PC-9 (cell line): ENCODE measurements around the gene HCFC1R1. TPM values are rescaled to one million over a fixed set of nuclear protein-coding genes. Genes with fewer than 3 reads are reported as not detected.

ENCODE experiments used
- BruUV-seq: library from RNA; stranded (reverse); fragments of 400-500 nt; replicated peaks from 2 replicates; lab custom pipeline; 2021; lab: Mats Ljungman, UMichigan
- CTCF ChIA-PET: fragments of 300-600 bp; sonication (Branson Sonifier 250); formaldehyde crosslinking; loops from one replicate; lab custom pipeline; 2022; ENCODE audit warnings: antibody characterized with exemption; lab: Charles Lee
- POLR2A ChIA-PET: fragments of 300-600 bp; sonication (Branson Sonifier 250); formaldehyde crosslinking; loops from one replicate; lab custom pipeline; 2022; ENCODE audit warnings: antibody characterized with exemption; ENCODE audit not compliant: unreplicated experiment; lab: Charles Lee
- DNase-seq, 2 experiments: peaks; one replicate each; pipeline versions ENCODE4 v3.0.0 to v3.0.0-alpha.2; 2015 to 2022; ENCODE audit warnings: mixed read lengths in 1 of 2
- H2AFZ ChIP-seq: fragments of 200-600 bp; sonication (generic); 2 replicates; pipeline ENCODE4 v1.8.1; 2017; ENCODE audit warnings: antibody characterized with exemption
- H3F3A ChIP-seq: fragments of 200-600 bp; sonication (generic); 2 replicates; pipeline ENCODE4 v1.8.1; 2017; ENCODE audit warnings: antibody characterized with exemption, mild to moderate bottlenecking, low read depth; ENCODE audit not compliant: insufficient read depth
- H3K27ac ChIP-seq: fragments of 200-600 bp; sonication (generic); 2 replicates; pipeline ENCODE4 v1.6.1; 2016; ENCODE audit warnings: mixed run types
- H3K27me3 ChIP-seq: fragments of 200-600 bp; sonication (generic); 2 replicates; pipeline ENCODE4 v1.6.1; 2016; ENCODE audit warnings: low read depth, mixed run types; ENCODE audit not compliant: insufficient read depth
- H3K36me3 ChIP-seq: fragments of 200-600 bp; sonication (generic); 2 replicates; pipeline ENCODE4 v1.6.1; 2016; ENCODE audit warnings: low read depth, mixed run types
- H3K4me1 ChIP-seq: fragments of 200-600 bp; sonication (generic); replicated peaks from 2 replicates; pipeline ENCODE4 v1.6.1; 2016; ENCODE audit warnings: mixed run types; ENCODE audit not compliant: insufficient read depth
- H3K4me2 ChIP-seq: fragments of 200-600 bp; sonication (generic); 2 replicates; pipeline ENCODE4 v1.6.1; 2017; ENCODE audit warnings: mixed run types
- H3K4me3 ChIP-seq: fragments of 200-600 bp; sonication (generic); 2 replicates; pipeline ENCODE4 v1.6.1; 2016; ENCODE audit warnings: mixed run types
- H3K79me2 ChIP-seq: fragments of 200-600 bp; sonication (generic); 2 replicates; pipeline ENCODE4 v1.6.1; 2017; ENCODE audit warnings: low read depth, mixed run types
- H3K9me2 ChIP-seq: fragments of 200-600 bp; sonication (generic); 2 replicates; pipeline ENCODE4 v1.8.1; 2017; ENCODE audit warnings: mild to moderate bottlenecking; ENCODE audit not compliant: insufficient read depth
- H3K9me3 ChIP-seq: fragments of 200-600 bp; sonication (generic); 2 replicates; pipeline ENCODE4 v1.8.1; 2016; ENCODE audit warnings: low read depth; ENCODE audit not compliant: insufficient read depth
- H4K20me1 ChIP-seq: fragments of 200-600 bp; sonication (generic); 2 replicates; pipeline ENCODE4 v1.8.1; 2017; ENCODE audit not compliant: insufficient read depth
- EZH2 ChIP-seq: fragments of 200-600 bp; sonication (generic); IDR thresholded peaks from 2 replicates; pipeline ENCODE4 v1.8.0; 2017; ENCODE audit warnings: antibody characterized with exemption, low read depth
- intact Hi-C: fragments of 100-400 bp; cut with micrococcal nuclease; formaldehyde crosslinking; loops from one replicate; pipeline ENCODE4 v1.10.0; 2022; ENCODE audit not compliant: unreplicated experiment
- total RNA-seq: library from RNA; stranded (reverse); gene quantifications from 2 replicates; pipeline ENCODE4 v1.2.3, GENCODE V29; 2021
- TF ChIP-seq, protein P1 (sequence below): fragments of 200-600 bp; sonication (generic); conservative IDR thresholded peaks from 2 replicates; pipeline ENCODE4 v1.6.1; 2017; ENCODE audit warnings: mixed run types, antibody characterized with exemption, mild to moderate bottlenecking, moderate library complexity

Gene HCFC1R1
- total RNA-seq, 1 experiment from 2014 or later: 118 TPM

DNA sequence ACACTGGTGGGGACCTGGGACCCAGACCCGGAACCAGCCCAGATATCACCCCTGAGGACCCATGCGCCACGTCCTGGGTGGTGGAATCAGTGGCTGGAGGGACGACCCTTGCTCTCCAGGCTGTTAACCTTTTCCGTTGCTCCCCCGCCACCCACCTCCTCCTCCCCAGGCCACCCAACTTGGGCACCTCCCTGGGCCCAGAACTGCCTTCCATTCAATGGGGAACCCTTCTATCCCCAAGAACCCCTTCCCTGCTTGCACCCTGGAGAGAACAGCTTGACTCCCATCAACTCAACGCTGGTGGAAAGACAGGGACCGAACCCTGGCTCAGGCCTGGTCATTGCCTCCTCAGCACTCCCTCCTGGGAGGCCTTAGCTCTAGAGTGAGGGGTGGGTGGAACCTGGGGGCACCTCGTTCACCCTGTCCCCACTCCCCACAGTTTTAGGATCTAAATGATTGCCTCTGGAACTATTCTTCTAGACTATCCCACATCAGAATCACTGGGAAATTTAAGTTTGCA lies 36.0 kb upstream of the HCFC1R1 start:
- no peak overlapping the region for H3K27ac ChIP-seq
- H3K9me2 ChIP-seq: no peaks in the 10 kb centered on the region
- intact Hi-C loops: loop anchor here (1.0 to 5.0 kb wide), 6 partner anchors 28 to 108 kb away; partner anchors contain the start of gene ZNF205
- H3K27me3 ChIP-seq: no peaks in the 10 kb centered on the region
- POLR2A ChIA-PET: interaction anchor here (0.6 kb wide), 2 partner anchors 20 to 91 kb away, joined by 3 to 4 read pairs; no protein-coding TSS in a partner anchor
- H4K20me1 ChIP-seq: no peaks in the 10 kb centered on the region
- BruUV-seq: TSS peak; percentile 93
- peak overlapping the region; percentile 88; the same call in 1 of the 2 replicates for H3K4me3 ChIP-seq
- H3F3A ChIP-seq: peaks cover 8% of the 10 kb centered on the region; the same call in 1 of the 2 replicates
- no peak for TF ChIP-seq EZH2
- TF ChIP-seq, protein P1, sequence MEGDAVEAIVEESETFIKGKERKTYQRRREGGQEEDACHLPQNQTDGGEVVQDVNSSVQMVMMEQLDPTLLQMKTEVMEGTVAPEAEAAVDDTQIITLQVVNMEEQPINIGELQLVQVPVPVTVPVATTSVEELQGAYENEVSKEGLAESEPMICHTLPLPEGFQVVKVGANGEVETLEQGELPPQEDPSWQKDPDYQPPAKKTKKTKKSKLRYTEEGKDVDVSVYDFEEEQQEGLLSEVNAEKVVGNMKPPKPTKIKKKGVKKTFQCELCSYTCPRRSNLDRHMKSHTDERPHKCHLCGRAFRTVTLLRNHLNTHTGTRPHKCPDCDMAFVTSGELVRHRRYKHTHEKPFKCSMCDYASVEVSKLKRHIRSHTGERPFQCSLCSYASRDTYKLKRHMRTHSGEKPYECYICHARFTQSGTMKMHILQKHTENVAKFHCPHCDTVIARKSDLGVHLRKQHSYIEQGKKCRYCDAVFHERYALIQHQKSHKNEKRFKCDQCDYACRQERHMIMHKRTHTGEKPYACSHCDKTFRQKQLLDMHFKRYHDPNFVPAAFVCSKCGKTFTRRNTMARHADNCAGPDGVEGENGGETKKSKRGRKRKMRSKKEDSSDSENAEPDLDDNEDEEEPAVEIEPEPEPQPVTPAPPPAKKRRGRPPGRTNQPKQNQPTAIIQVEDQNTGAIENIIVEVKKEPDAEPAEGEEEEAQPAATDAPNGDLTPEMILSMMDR: no peak
- no peak for DNase-seq
- CTCF ChIA-PET: interaction anchor here (0.7 to 2.2 kb wide), 5 partner anchors 9 to 69 kb away, joined by 3 to 13 read pairs (median 7); no protein-coding TSS in a partner anchor
- peak overlapping the region; percentile 82 for H3K4me2 ChIP-seq
- H3K36me3 ChIP-seq: no peaks in the 10 kb centered on the region
- no peaks in the 10 kb centered on the region for H3K79me2 ChIP-seq
- H3K9me3 ChIP-seq: no peaks in the 10 kb centered on the region
- peaks cover 10% of the 10 kb centered on the region; the same call in 1 of the 2 replicates for H3K4me1 ChIP-seq
- H2AFZ ChIP-seq: peak overlapping the region; percentile 84

DNA sequence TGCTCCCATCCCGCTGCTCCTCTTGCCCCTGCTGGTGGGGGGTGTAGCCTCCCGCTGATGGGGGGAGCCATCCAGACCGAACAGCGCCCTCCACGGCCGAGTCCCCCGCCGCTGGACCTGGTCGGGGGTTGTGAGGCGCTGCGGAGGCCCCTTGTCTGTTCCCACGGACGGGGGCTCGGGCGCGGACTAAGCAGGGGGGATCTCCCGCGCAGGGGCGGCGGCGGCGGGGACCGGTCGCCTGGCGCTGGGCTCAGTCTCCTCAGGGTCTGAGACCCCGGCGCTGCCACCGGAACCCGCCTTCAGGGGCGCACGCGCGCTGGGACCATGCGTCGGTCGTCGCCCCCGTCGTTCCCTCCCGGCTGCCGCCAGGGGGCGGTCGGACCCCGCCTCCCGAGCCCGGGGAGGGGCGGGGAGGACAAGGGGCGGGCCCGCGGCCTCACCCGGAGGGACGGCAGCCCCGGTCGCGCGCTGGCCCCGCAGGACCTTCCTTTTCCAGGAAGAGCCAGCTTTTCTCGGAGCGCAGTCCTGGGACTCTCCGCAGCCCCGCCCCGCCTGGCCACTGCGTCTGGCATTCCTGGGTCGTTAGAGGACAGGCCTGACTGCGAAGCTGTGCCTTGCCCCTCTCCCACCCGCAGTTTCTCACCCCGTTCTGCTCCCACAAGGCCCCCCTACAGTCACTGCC lies 35.4 kb upstream of the HCFC1R1 start:
- peak; percentile 71 to 98 for DNase-seq
- H3K27me3 ChIP-seq: no peaks in the 10 kb centered on the region
- no peaks in the 10 kb centered on the region for H3K9me3 ChIP-seq
- H3K36me3 ChIP-seq: no peaks in the 10 kb centered on the region
- intact Hi-C loops: loop anchor here (1.0 to 5.0 kb wide), 6 partner anchors 28 to 108 kb away; partner anchors contain the start of gene ZNF205
- no peaks in the 10 kb centered on the region for H4K20me1 ChIP-seq
- peak overlapping the region; percentile 98 for H2AFZ ChIP-seq
- H3K9me2 ChIP-seq: no peaks in the 10 kb centered on the region
- peaks cover 8% of the 10 kb centered on the region; the same call in 1 of the 2 replicates for H3F3A ChIP-seq
- BruUV-seq: no TSS peak
- peaks cover 10% of the 10 kb centered on the region; the same call in 1 of the 2 replicates for H3K4me1 ChIP-seq
- H3K4me3 ChIP-seq: peak overlapping the region; percentile 88
- no peaks in the 10 kb centered on the region for H3K79me2 ChIP-seq
- CTCF ChIA-PET: interaction anchor here (0.6 to 2.2 kb wide), 12 partner anchors 8 to 303 kb away, joined by 3 to 13 read pairs (median 3); partner anchors contain the start of gene ZNF205
- no peak overlapping the region for H3K27ac ChIP-seq
- POLR2A ChIA-PET: interaction anchor here (0.6 kb wide), 2 partner anchors 20 to 91 kb away, joined by 3 to 4 read pairs; no protein-coding TSS in a partner anchor
- TF ChIP-seq, protein P1: peak; percentile 85
- no peak for TF ChIP-seq EZH2
- peak overlapping the region; percentile 82 for H3K4me2 ChIP-seq
